ENCODE results near the gene RALA.
"Not testable (repeated sequence)": the region's sequence is repeated elsewhere in the genome, so short reads cannot be mapped to it uniquely, and the experiment has no call there.

Gene RALA

DNA sequence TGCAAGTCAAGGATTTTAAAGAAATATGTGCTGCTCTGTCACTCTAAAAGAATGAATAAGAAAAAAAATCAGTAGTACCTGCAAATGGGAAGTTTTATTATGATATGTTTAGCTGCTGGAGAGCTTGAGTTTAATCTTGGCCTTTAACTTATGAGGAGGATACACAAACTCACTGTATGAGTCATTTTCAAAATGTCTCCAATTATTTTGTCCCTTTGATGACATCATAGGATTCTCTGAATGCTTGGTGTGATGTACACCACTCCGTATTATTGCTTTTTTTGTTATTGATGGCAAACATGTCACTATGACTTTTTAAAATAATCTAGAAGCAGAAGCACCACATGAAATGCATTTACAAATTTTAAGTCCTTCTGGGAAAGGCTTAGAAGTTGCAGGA lies 125.8 kb downstream of the RALA start:
- no peaks in the 10 kb centered on the region for H3K27me3 ChIP-seq (ENCODE audit: insufficient read depth, low read depth)
- no peak overlapping the region for H3K4me3 ChIP-seq (IDR thresholded peaks at IDR 0.05; ENCODE audit: insufficient read depth, low read depth, low read length)
- no peaks in the 10 kb centered on the region; the same call in 1 of the 2 replicates for H3K36me3 ChIP-seq (ENCODE audit: insufficient read depth)
- H3K79me2 ChIP-seq (ENCODE audit: insufficient read depth, low read depth), result no peaks in the 10 kb centered on the region
- no peak overlapping the region for H3K9ac ChIP-seq
- no peak overlapping the region for H3K4me2 ChIP-seq
- TF ChIP-seq, protein P1, sequence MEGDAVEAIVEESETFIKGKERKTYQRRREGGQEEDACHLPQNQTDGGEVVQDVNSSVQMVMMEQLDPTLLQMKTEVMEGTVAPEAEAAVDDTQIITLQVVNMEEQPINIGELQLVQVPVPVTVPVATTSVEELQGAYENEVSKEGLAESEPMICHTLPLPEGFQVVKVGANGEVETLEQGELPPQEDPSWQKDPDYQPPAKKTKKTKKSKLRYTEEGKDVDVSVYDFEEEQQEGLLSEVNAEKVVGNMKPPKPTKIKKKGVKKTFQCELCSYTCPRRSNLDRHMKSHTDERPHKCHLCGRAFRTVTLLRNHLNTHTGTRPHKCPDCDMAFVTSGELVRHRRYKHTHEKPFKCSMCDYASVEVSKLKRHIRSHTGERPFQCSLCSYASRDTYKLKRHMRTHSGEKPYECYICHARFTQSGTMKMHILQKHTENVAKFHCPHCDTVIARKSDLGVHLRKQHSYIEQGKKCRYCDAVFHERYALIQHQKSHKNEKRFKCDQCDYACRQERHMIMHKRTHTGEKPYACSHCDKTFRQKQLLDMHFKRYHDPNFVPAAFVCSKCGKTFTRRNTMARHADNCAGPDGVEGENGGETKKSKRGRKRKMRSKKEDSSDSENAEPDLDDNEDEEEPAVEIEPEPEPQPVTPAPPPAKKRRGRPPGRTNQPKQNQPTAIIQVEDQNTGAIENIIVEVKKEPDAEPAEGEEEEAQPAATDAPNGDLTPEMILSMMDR (conservative IDR thresholded peaks at IDR 0.05; ENCODE audit: low read depth, low read length), result no peak
- H4K20me1 ChIP-seq (ENCODE audit: insufficient read depth), result no peaks in the 10 kb centered on the region
- H3K4me1 ChIP-seq (ENCODE audit: low read depth, poor library complexity, severe bottlenecking), result peaks cover 5% of the 10 kb centered on the region
- H2AFZ ChIP-seq (ENCODE audit: low read depth), result no peak overlapping the region
- H3K27ac ChIP-seq, result no peak overlapping the region

DNA sequence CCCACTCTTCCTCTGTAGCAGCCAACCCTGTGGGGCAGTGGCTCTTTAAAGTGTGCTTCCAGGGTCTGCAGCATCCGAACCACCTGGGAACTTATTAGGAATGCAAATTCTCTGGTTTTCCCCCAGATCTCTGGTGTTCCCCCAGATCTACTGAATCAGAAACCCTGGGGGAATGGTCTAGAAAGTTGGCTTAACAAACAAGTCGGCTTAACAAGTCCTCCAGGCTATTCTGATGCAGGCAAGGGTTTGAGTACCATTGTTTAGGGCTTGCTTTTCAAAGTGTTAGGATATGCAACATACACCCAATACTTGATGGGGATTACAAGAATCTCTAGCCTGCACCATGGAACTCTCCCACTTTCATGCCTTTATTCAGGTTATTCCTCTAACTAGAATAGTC lies 126.3 kb downstream of the RALA start:
- TF ChIP-seq, protein P1 (conservative IDR thresholded peaks at IDR 0.05; ENCODE audit: low read depth, low read length), result no peak
- Histone ChIP-seq H3K79me2 (ENCODE audit: insufficient read depth, low read depth) (no peaks in the 10 kb centered on the region), H3K27ac (no peak overlapping the region), H3K4me2 (no peak overlapping the region), H2AFZ (ENCODE audit: low read depth) (no peak overlapping the region), H3K4me3 (IDR thresholded peaks at IDR 0.05; ENCODE audit: insufficient read depth, low read depth, low read length) (no peak overlapping the region), H3K36me3 (ENCODE audit: insufficient read depth) (no peaks in the 10 kb centered on the region; the same call in 1 of the 2 replicates), H3K27me3 (ENCODE audit: insufficient read depth, low read depth) (no peaks in the 10 kb centered on the region), H3K4me1 (ENCODE audit: low read depth, poor library complexity, severe bottlenecking) (peaks cover 5% of the 10 kb centered on the region), H3K9ac (no peak overlapping the region), H4K20me1 (ENCODE audit: insufficient read depth) (no peaks in the 10 kb centered on the region)

DNA sequence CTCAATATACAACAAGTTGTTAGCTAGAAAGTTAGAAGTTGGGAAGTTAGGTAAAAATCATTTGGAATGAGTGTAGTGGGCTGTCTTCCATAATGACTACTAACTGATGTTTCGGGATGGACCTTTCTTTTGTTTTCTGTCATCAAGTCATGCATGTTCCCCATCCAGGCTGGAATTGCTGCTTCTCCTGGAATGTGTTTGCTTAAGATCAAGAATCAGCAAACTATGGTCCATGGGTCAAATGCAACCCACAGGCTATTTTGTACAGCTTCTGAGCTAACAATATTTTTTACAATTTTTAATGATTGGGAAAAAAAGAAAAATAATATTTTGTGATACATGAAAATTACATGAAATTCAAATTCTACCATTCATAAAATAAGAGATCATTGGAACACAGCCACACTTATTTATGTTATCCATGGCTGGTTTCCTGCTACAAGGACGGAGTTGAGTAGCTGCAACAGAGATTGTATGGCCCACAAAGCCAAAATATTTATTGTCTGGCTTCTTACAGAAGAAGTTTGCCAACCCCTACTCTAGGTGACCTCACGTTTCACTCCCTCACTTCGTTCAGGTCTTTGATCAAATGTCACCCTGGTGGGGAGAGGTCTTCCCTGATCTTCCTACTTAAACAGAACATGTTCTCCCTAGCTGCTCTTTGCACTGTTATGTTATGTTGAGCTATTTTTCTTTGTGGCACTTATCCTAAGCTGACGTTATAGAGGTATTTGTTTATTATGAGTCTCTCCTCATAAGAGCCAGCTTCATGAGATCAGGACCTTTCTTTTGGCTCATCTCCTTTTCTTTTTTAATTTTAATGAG lies 127.1 kb downstream of the RALA start:
- Histone ChIP-seq H3K79me2 (ENCODE audit: insufficient read depth, low read depth) (no peaks in the 10 kb centered on the region), H3K4me3 (IDR thresholded peaks at IDR 0.05; ENCODE audit: insufficient read depth, low read depth, low read length) (no peak overlapping the region), H4K20me1 (ENCODE audit: insufficient read depth) (no peaks in the 10 kb centered on the region), H3K36me3 (ENCODE audit: insufficient read depth) (no peaks in the 10 kb centered on the region; the same call in 1 of the 2 replicates), H3K4me1 (ENCODE audit: low read depth, poor library complexity, severe bottlenecking) (peaks cover 5% of the 10 kb centered on the region), H3K27me3 (ENCODE audit: insufficient read depth, low read depth) (no peaks in the 10 kb centered on the region), H3K9ac (no peak overlapping the region), H2AFZ (ENCODE audit: low read depth) (no peak overlapping the region), H3K4me2 (no peak overlapping the region), H3K27ac (no peak overlapping the region)
- TF ChIP-seq, protein P1 (conservative IDR thresholded peaks at IDR 0.05; ENCODE audit: low read depth, low read length), result no peak

DNA sequence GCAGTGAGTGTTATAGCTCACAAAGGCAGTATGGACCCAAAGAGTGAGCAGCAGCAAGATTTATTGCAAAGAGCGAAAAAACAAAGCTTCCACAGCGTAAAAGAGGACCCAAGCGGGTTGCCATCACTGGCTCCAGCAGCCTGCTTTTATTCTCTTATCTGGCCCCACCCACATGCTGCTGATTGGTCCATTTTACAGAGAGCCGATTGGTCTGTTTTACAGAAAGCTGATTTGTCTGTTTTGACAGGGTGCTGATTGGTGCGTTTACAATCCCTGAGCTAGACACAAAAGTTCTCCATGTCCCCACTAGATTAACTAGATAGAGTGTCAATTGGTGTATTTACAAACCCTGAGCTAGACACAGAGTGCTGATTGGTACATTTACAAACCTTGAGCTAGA lies 129.9 kb downstream of the RALA start:
- H3K4me2 ChIP-seq; H3K4me1 ChIP-seq (ENCODE audit: low read depth, poor library complexity, severe bottlenecking); H3K79me2 ChIP-seq (ENCODE audit: insufficient read depth, low read depth); H3K27ac ChIP-seq; H3K27me3 ChIP-seq (ENCODE audit: insufficient read depth, low read depth); H3K36me3 ChIP-seq (ENCODE audit: insufficient read depth); H4K20me1 ChIP-seq (ENCODE audit: insufficient read depth); H2AFZ ChIP-seq (ENCODE audit: low read depth); H3K9ac ChIP-seq; H3K4me3 ChIP-seq (IDR thresholded peaks at IDR 0.05; ENCODE audit: insufficient read depth, low read depth, low read length): not testable (repeated sequence)

DNA sequence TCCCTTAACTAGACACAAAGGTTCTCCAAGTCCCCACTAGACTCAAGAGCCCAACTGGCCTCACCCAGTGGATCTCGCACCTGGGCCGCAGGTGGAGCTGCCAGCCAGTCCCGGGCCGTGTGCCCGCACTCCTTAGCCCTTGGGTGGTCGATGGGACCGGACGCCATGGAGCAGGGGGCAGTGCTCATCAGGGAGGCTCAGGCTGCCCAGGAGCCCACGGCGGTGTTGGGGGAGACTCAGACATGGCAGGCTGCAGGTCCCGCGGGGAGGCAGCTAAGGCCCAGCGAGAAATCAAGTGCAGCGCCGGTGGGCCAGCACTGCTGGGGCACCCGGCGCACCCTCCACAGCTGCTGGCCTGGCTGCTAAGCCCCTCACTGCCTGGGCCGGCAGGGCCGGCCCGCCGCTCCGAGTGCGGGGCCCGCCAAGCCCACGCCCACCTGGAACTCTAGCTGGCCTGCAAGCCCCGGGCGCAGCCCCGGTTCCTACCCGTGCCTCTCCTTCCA lies 130.5 kb downstream of the RALA start:
- Histone ChIP-seq H3K4me1 (ENCODE audit: low read depth, poor library complexity, severe bottlenecking) (no peaks in the 10 kb centered on the region), H3K4me2 (no peak overlapping the region), H3K36me3 (ENCODE audit: insufficient read depth) (no peaks in the 10 kb centered on the region; the same call in 1 of the 2 replicates), H3K27ac (no peak overlapping the region), H3K9ac (no peak overlapping the region), H3K79me2 (ENCODE audit: insufficient read depth, low read depth) (no peaks in the 10 kb centered on the region), H3K4me3 (IDR thresholded peaks at IDR 0.05; ENCODE audit: insufficient read depth, low read depth, low read length) (no peak overlapping the region), H2AFZ (ENCODE audit: low read depth) (no peak overlapping the region), H4K20me1 (ENCODE audit: insufficient read depth) (no peaks in the 10 kb centered on the region), H3K27me3 (ENCODE audit: insufficient read depth, low read depth) (no peaks in the 10 kb centered on the region)
- TF ChIP-seq, protein P1 (conservative IDR thresholded peaks at IDR 0.05; ENCODE audit: low read depth, low read length), result no peak

All from KMS-11 (cell line).